Central memory CD8-positive, alpha-beta T cell (primary cell): Measurements from ENCODE around the gene SCLY.

Experiments
- ATAC-seq: fragments of 150-1000 bp; cut with Tn5 transposase; replicated peaks from 2 replicates; pipeline ENCODE4 v1.10.0; 2022; ENCODE audit warnings: mild to moderate bottlenecking, moderate FRiP score, moderate number of reproducible peaks; ENCODE audit not compliant: poor library complexity, severe bottlenecking; ENCODE audit errors: extremely low read depth
- DNase-seq, 2 donors: peaks; one replicate each; pipeline ENCODE4 v3.0.0; 2021; ENCODE audit warnings: low spot score in 2 of 2
- H3K27ac Mint-ChIP-seq: one replicate; pipeline ENCODE4 v1.8.0; 2022; ENCODE audit warnings: low read depth, mild to moderate bottlenecking, moderate library complexity, mixed read lengths
- H3K27me3 Mint-ChIP-seq: one replicate; pipeline ENCODE4 v1.8.0; 2022; ENCODE audit warnings: mixed read lengths
- H3K36me3 Mint-ChIP-seq: one replicate; pipeline ENCODE4 v1.8.0; 2022; ENCODE audit warnings: mild to moderate bottlenecking, moderate library complexity, mixed read lengths; ENCODE audit not compliant: insufficient read depth
- H3K4me1 Mint-ChIP-seq: one replicate; pipeline ENCODE4 v1.8.0; 2022; ENCODE audit warnings: mixed read lengths
- H3K4me3 Mint-ChIP-seq: one replicate; pipeline ENCODE4 v1.8.0; 2022; ENCODE audit warnings: mild to moderate bottlenecking, moderate library complexity, mixed read lengths
- H3K9me3 Mint-ChIP-seq: one replicate; pipeline ENCODE4 v1.8.0; 2022; ENCODE audit warnings: mixed read lengths

The SCLY gene

GRCh38 chr2:238125127-238125885 lies 64.5 kb downstream of the SCLY start:
- ATAC-seq (no peak), DNase-seq (no peak)
- no peaks in the 10 kb centered on the region for H3K9me3 Mint-ChIP-seq
- H3K27me3 Mint-ChIP-seq: no peaks in the 10 kb centered on the region
- no peak overlapping the region for H3K4me3 Mint-ChIP-seq
- H3K36me3 Mint-ChIP-seq: no peaks in the 10 kb centered on the region
- no peak overlapping the region for H3K27ac Mint-ChIP-seq
- H3K4me1 Mint-ChIP-seq: no peaks in the 10 kb centered on the region

- no peaks in the 10 kb centered on the region for H3K36me3 Mint-ChIP-seq
- no peak for DNase-seq
- no peak overlapping the region for H3K27ac Mint-ChIP-seq
- H3K4me1 Mint-ChIP-seq: no peaks in the 10 kb centered on the region
- no peak overlapping the region for H3K4me3 Mint-ChIP-seq
- no peaks in the 10 kb centered on the region for H3K27me3 Mint-ChIP-seq
- no peak for ATAC-seq
- no peaks in the 10 kb centered on the region for H3K9me3 Mint-ChIP-seq
Measured at GRCh38 chr2:238126338-238126737, 65.5 kb downstream of the SCLY start.

- Mint-ChIP-seq H3K9me3 (no peaks in the 10 kb centered on the region), H3K4me1 (no peaks in the 10 kb centered on the region), H3K36me3 (no peaks in the 10 kb centered on the region), H3K27ac (no peak overlapping the region), H3K27me3 (no peaks in the 10 kb centered on the region), H3K4me3 (no peak overlapping the region)
- no peak for DNase-seq
- ATAC-seq: no peak
Measured at GRCh38 chr2:238126775-238127164, 66.0 kb downstream of the SCLY start.

DNA sequence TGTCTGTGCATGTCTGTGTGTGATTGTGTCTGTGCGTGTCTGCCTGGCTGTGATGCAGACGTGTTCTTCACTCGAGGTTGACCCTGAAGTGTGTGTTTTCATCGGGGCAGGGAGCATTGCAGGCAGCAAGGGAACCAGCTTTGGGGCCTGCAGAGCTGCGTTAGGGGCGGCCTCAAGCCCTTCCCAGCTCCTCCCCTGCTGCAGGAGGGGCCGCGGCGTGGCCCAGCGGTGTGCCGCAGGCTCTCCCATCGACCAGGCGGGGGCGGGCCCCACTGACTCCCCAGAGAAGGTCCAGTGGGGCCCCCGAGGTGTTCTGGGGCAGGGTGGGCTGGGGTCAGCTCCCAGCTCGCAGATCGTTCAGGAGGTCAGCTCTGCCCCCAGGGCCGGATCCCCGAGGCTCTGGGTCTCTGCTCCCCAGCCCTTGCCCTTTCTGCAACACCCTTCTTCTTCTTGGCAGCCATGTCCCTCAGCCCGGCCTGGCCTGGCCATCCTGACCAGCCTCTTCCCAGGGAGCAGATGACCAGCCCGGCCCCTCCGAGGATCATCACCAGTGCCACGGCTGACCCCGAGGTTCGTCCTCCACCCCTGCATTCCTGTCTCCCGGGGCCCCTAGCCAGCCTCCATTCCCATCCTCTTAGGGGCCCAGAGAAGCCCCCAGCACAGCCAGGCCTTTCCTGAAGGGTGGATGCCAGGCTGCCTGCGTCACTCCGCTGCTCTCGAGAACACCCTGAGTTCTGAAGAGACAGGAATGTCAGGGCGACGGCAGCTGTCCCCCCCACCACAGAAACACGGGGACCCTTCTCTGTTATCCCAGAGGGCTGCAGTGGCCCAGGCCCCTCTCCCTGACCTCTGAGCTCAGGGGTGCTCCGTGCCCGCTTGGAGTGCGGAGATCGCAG lies 66.6 kb downstream of the SCLY start:
- H3K27me3 Mint-ChIP-seq: no peaks in the 10 kb centered on the region
- no peak overlapping the region for H3K4me3 Mint-ChIP-seq
- no peak overlapping the region for H3K27ac Mint-ChIP-seq
- ATAC-seq (no peak), DNase-seq (no peak)
- H3K4me1 Mint-ChIP-seq: no peaks in the 10 kb centered on the region
- no peaks in the 10 kb centered on the region for H3K9me3 Mint-ChIP-seq
- no peaks in the 10 kb centered on the region for H3K36me3 Mint-ChIP-seq

DNA sequence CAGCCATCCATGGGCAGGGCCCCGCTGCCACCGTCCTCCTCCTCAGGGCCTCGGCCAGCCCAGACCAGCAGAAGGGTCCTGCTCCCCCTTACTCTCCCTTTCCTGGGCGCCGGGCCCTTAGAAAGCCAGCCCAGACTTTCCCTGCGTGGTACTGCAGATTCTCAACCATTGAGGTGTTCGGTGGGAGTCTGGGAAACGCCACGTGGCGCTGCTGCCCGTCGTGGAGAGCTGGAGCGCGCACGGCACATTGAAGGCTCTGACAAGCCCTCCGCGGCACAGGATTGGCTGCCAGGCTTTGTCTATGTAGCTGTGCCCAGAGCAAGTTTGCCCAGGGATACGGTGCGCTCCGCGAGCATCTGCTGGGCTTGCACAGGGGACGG lies 67.2 kb downstream of the SCLY start:
- no peak for DNase-seq
- ATAC-seq: no peak
- H3K4me3 Mint-ChIP-seq: no peak overlapping the region
- no peak overlapping the region for H3K27ac Mint-ChIP-seq
- no peaks in the 10 kb centered on the region for H3K9me3 Mint-ChIP-seq
- H3K36me3 Mint-ChIP-seq: no peaks in the 10 kb centered on the region
- H3K27me3 Mint-ChIP-seq: no peaks in the 10 kb centered on the region
- H3K4me1 Mint-ChIP-seq: no peaks in the 10 kb centered on the region

DNA sequence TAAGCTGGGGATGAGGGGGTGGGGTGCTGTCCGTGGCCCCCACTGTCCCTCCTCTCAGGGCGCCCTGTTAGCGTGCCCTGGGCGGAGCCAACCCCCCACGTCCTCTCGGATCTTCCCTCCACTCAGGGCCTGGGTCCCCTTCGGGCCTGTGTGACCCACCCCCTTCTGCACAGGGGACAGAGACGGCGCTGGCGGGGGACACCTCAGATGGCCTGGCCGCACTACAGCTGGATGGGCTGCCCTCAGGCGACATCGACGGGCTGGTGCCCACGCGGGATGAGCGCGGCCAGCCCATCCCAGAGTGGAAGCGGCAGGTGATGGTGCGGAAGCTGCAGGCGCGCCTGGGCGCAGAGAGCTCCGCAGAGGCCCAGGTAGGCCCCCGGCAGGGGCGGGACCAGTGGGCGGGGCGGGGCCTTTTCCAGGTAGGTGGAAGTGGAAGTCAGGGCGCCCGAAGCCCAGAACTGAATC lies 67.8 kb downstream of the SCLY start:
- ATAC-seq (no peak), DNase-seq (no peak)
- H3K27ac Mint-ChIP-seq: no peak overlapping the region
- no peaks in the 10 kb centered on the region for H3K4me1 Mint-ChIP-seq
- no peak overlapping the region for H3K4me3 Mint-ChIP-seq
- no peaks in the 10 kb centered on the region for H3K36me3 Mint-ChIP-seq
- no peaks in the 10 kb centered on the region for H3K9me3 Mint-ChIP-seq
- H3K27me3 Mint-ChIP-seq: no peaks in the 10 kb centered on the region

GRCh38 chr2:238129166-238130010 lies 68.6 kb downstream of the SCLY start:
- no peaks in the 10 kb centered on the region for H3K36me3 Mint-ChIP-seq
- H3K27me3 Mint-ChIP-seq: no peaks in the 10 kb centered on the region
- H3K4me3 Mint-ChIP-seq: no peak overlapping the region
- H3K4me1 Mint-ChIP-seq: no peaks in the 10 kb centered on the region
- DNase-seq (no peak), ATAC-seq (no peak)
- no peaks in the 10 kb centered on the region for H3K9me3 Mint-ChIP-seq
- no peak overlapping the region for H3K27ac Mint-ChIP-seq

DNA sequence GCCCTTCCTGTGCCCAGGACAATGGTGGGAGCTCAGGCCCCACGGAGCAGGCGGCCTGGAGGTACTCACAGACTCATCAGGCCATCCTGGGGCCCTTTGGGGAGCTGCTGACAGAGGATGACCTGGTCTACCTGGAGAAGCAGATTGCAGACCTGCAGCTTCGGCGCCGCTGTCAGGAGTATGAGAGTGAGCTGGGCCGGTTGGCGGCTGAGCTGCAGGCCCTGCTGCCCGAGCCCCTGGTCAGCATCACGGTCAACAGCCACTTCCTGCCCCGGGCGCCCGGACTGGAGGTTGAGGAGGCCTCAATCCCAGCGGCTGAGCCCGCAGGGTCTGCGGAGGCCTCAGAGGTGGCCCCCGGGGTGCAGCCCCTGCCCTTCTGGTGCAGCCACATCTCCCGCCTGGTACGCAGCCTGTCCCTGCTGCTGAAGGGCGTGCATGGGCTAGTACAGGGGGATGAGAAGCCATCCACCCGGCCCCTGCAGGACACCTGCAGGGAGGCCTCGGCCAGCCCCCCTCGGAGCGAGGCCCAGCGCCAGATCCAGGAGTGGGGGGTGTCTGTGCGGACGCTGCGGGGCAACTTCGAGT lies 69.4 kb downstream of the SCLY start:
- H3K36me3 Mint-ChIP-seq: no peaks in the 10 kb centered on the region
- no peak overlapping the region for H3K4me3 Mint-ChIP-seq
- H3K9me3 Mint-ChIP-seq: no peaks in the 10 kb centered on the region
- ATAC-seq (no peak), DNase-seq (no peak)
- no peak overlapping the region for H3K27ac Mint-ChIP-seq
- H3K27me3 Mint-ChIP-seq: no peaks in the 10 kb centered on the region
- no peaks in the 10 kb centered on the region for H3K4me1 Mint-ChIP-seq

GRCh38 chr2:238130696-238131628 lies 70.2 kb downstream of the SCLY start:
- ATAC-seq: no peak
- H3K27ac Mint-ChIP-seq: no peak overlapping the region
- no peaks in the 10 kb centered on the region for H3K27me3 Mint-ChIP-seq
- no peak overlapping the region for H3K4me3 Mint-ChIP-seq
- no peaks in the 10 kb centered on the region for H3K36me3 Mint-ChIP-seq
- no peaks in the 10 kb centered on the region for H3K4me1 Mint-ChIP-seq
- H3K9me3 Mint-ChIP-seq: no peaks in the 10 kb centered on the region
- DNase-seq: no peak

DNA sequence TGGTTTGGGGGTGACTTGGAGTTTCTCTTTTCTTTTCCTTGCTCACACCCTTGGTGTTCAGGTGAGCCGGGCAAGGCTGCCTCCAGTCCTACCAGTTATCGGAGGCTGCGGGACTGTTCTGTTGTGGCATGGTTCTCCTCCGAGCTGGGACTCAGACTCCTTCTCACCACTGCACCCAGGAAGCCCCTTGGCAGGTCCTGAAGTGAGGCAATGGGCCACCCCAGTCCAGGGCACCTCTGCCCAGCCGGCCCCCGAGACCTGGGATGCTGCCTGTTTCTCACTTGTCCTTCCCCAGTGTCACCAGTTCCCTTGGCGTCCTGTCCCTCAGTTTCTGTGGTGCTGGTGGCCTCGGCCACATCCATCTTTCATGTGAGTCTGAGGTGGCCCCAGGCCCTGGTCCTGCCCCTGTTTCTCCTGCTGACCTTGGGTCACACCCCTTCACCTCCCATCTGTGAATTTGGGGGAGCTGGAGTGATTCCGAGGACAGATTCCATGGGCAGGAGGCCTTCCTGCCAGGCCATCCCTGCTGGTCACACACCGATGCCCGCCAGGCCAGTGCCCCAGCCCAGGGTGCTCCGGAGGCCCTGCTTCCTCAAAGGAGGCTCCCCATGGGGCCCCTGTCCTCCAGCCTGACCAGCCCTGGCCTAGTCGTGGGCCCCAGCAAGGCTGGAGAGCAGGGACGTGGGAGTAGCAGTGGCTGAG lies 71.1 kb downstream of the SCLY start:
- H3K27me3 Mint-ChIP-seq: no peaks in the 10 kb centered on the region
- no peaks in the 10 kb centered on the region for H3K4me1 Mint-ChIP-seq
- DNase-seq: no peak

More for the DNA sequence above, 71.1 kb downstream of the SCLY start:
- no peak overlapping the region for H3K4me3 Mint-ChIP-seq
- H3K36me3 Mint-ChIP-seq: no peaks in the 10 kb centered on the region
- H3K9me3 Mint-ChIP-seq: no peaks in the 10 kb centered on the region
- H3K27ac Mint-ChIP-seq: no peak overlapping the region
- ATAC-seq: no peak
